ENCODE results near the gene ACACA.

The ACACA gene

DNA sequence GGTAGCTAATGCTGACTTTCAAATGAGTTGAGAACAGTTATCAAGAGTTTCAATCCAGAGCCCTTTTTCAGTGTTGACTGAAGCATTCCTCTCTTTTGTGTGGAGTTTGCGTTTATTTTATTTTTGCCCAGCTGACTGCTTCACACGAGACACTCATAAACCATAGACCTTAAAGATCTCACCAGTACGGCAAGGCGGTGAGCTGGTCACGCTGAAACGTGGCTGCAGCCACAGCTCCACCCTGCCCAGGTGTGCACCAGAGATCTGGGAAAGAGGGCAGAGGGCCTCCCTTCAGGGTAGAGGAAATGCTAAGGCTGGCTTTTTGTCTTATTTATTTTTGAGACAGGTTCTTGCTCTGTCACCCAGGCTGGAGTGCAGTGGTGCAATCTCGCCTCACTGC lies 345.7 kb downstream of the ACACA start:
- H3K4me2 ChIP-seq (ENCODE audit: low read length) = no peak overlapping the region
- no peaks in the 10 kb centered on the region for H3K9me3 ChIP-seq (ENCODE audit: control insufficient read depth, insufficient read depth, low read length)
- peaks cover 13% of the 10 kb centered on the region for H3K36me3 ChIP-seq (ENCODE audit: control insufficient read depth, low read length)
- H3K4me1 ChIP-seq (ENCODE audit: control insufficient read depth, low read length) = no peaks in the 10 kb centered on the region
- no peak overlapping the region for H3K27ac ChIP-seq (ENCODE audit: low read depth, low read length)
- no peaks in the 10 kb centered on the region for H4K20me1 ChIP-seq (ENCODE audit: control insufficient read depth, insufficient read depth, low read depth, low read length)
- H3K27me3 ChIP-seq (ENCODE audit: control insufficient read depth, low read length) = no peaks in the 10 kb centered on the region
- no peaks in the 10 kb centered on the region for H3K79me2 ChIP-seq (ENCODE audit: control insufficient read depth, low read length)
- no peaks in the 10 kb centered on the region for H3K9me2 ChIP-seq (replicated peaks; ENCODE audit: control insufficient read depth, low read length)
- H3K4me3 ChIP-seq (ENCODE audit: low read length) = no peak overlapping the region
- H3F3A ChIP-seq (ENCODE audit: control insufficient read depth, insufficient read depth) = peaks cover 3% of the 10 kb centered on the region
- TF ChIP-seq, protein P1, sequence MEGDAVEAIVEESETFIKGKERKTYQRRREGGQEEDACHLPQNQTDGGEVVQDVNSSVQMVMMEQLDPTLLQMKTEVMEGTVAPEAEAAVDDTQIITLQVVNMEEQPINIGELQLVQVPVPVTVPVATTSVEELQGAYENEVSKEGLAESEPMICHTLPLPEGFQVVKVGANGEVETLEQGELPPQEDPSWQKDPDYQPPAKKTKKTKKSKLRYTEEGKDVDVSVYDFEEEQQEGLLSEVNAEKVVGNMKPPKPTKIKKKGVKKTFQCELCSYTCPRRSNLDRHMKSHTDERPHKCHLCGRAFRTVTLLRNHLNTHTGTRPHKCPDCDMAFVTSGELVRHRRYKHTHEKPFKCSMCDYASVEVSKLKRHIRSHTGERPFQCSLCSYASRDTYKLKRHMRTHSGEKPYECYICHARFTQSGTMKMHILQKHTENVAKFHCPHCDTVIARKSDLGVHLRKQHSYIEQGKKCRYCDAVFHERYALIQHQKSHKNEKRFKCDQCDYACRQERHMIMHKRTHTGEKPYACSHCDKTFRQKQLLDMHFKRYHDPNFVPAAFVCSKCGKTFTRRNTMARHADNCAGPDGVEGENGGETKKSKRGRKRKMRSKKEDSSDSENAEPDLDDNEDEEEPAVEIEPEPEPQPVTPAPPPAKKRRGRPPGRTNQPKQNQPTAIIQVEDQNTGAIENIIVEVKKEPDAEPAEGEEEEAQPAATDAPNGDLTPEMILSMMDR (IDR thresholded peaks at IDR 0.05; ENCODE audit: low read depth, low read length, poor library complexity, severe bottlenecking) = no peak
- TF ChIP-seq EZH2phosphoT487 (IDR thresholded peaks at IDR 0.05; ENCODE audit: borderline replicate concordance, low read length) = no peak

DNA sequence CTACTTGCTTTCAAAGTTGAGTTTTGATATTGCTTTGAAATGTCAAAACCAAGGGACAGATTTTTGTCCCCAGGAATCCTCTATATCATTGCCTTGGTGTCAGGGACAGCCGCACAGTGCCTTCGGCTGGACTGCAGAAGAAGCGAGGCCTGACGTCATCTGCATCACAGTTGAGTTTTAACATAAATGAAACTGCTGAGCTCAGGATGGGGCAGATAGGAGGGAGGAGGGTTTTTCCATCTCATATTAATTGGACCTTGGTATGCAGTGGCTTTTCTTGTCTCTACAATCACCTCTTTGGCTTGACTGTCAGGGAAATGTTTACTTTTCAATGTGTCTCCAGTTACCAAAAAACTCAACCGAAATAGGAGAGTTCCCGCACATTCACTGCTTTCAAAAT lies 346.5 kb downstream of the ACACA start:
- no peaks in the 10 kb centered on the region for H4K20me1 ChIP-seq (ENCODE audit: control insufficient read depth, insufficient read depth, low read depth, low read length)
- H3K27me3 ChIP-seq (ENCODE audit: control insufficient read depth, low read length) = no peaks in the 10 kb centered on the region
- H3K9me2 ChIP-seq (replicated peaks; ENCODE audit: control insufficient read depth, low read length) = no peaks in the 10 kb centered on the region
- H3F3A ChIP-seq (ENCODE audit: control insufficient read depth, insufficient read depth) = peaks cover 3% of the 10 kb centered on the region
- no peaks in the 10 kb centered on the region for H3K79me2 ChIP-seq (ENCODE audit: control insufficient read depth, low read length)
- H3K4me1 ChIP-seq (ENCODE audit: control insufficient read depth, low read length) = no peaks in the 10 kb centered on the region
- H3K4me3 ChIP-seq (ENCODE audit: low read length) = no peak overlapping the region
- TF ChIP-seq, protein P1 (IDR thresholded peaks at IDR 0.05; ENCODE audit: low read depth, low read length, poor library complexity, severe bottlenecking) = no peak
- TF ChIP-seq EZH2phosphoT487 (IDR thresholded peaks at IDR 0.05; ENCODE audit: borderline replicate concordance, low read length) = no peak
- H3K36me3 ChIP-seq (ENCODE audit: control insufficient read depth, low read length) = peaks cover 13% of the 10 kb centered on the region
- no peaks in the 10 kb centered on the region for H3K9me3 ChIP-seq (ENCODE audit: control insufficient read depth, insufficient read depth, low read length)
- H3K4me2 ChIP-seq (ENCODE audit: low read length) = no peak overlapping the region
- H3K27ac ChIP-seq (ENCODE audit: low read depth, low read length) = no peak overlapping the region

DNA sequence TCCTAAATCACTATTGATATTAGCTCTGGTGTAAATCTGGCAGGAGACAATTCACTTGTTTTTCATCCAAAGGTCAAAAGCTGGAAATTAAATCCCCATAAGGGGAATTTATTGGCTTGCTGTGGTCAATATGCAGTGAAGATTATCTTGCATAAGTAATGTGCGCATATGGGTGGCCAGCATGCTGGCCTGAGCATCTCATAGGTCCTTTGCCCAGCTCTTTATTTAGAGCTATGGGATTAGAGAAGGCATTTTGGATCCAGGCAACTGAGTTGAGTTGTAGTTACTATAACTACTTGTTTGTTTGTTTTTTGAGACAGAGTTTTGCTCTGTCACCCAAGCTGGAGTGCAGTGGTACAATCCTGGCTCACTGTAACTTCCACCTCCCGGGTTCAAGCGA lies 347.1 kb downstream of the ACACA start:
- Histone ChIP-seq H3K4me2 (ENCODE audit: low read length) (no peak overlapping the region), H3K79me2 (ENCODE audit: control insufficient read depth, low read length) (no peaks in the 10 kb centered on the region), H3K27ac (ENCODE audit: low read depth, low read length) (no peak overlapping the region), H4K20me1 (ENCODE audit: control insufficient read depth, insufficient read depth, low read depth, low read length) (no peaks in the 10 kb centered on the region), H3K36me3 (ENCODE audit: control insufficient read depth, low read length) (peaks cover 16% of the 10 kb centered on the region), H3K9me2 (replicated peaks; ENCODE audit: control insufficient read depth, low read length) (no peaks in the 10 kb centered on the region), H3K4me3 (ENCODE audit: low read length) (no peak overlapping the region), H3F3A (ENCODE audit: control insufficient read depth, insufficient read depth) (peaks cover 3% of the 10 kb centered on the region), H3K9me3 (ENCODE audit: control insufficient read depth, insufficient read depth, low read length) (no peaks in the 10 kb centered on the region), H3K27me3 (ENCODE audit: control insufficient read depth, low read length) (no peaks in the 10 kb centered on the region), H3K4me1 (ENCODE audit: control insufficient read depth, low read length) (no peaks in the 10 kb centered on the region)
- no peak for TF ChIP-seq EZH2phosphoT487 (IDR thresholded peaks at IDR 0.05; ENCODE audit: borderline replicate concordance, low read length)
- TF ChIP-seq, protein P1 (IDR thresholded peaks at IDR 0.05; ENCODE audit: low read depth, low read length, poor library complexity, severe bottlenecking) = no peak

DNA sequence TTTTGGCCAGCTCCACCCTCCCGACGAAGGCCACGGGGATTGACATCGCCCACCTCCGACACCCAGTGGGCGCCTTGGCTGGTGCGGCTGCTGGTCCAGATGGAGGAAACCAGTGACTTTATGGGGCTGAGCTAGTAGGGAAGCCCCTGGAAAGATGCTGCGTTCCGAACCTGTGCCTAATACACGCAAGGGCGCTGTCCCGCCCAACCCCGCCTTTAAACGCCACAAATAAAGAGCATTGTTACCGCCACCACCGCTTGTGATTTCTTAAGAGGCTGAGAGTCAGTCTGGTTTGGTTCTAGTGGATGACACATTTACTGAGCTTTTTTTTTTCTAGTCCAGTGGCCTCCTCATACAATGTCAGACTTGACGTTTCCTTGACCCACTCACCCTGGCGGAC lies 350.0 kb downstream of the ACACA start:
- H3K9me3 ChIP-seq (ENCODE audit: control insufficient read depth, insufficient read depth, low read length) = no peaks in the 10 kb centered on the region
- H3K4me2 ChIP-seq (ENCODE audit: low read length) = no peak overlapping the region
- no peak for TF ChIP-seq EZH2phosphoT487 (IDR thresholded peaks at IDR 0.05; ENCODE audit: borderline replicate concordance, low read length)
- TF ChIP-seq, protein P1 (IDR thresholded peaks at IDR 0.05; ENCODE audit: low read depth, low read length, poor library complexity, severe bottlenecking) = no peak
- H3K36me3 ChIP-seq (ENCODE audit: control insufficient read depth, low read length) = peaks cover 27% of the 10 kb centered on the region
- no peaks in the 10 kb centered on the region for H3K4me1 ChIP-seq (ENCODE audit: control insufficient read depth, low read length)
- H3K79me2 ChIP-seq (ENCODE audit: control insufficient read depth, low read length) = no peaks in the 10 kb centered on the region
- no peaks in the 10 kb centered on the region for H3K9me2 ChIP-seq (replicated peaks; ENCODE audit: control insufficient read depth, low read length)
- no peak overlapping the region for H3K4me3 ChIP-seq (ENCODE audit: low read length)
- H3F3A ChIP-seq (ENCODE audit: control insufficient read depth, insufficient read depth) = peaks cover 3% of the 10 kb centered on the region
- H4K20me1 ChIP-seq (ENCODE audit: control insufficient read depth, insufficient read depth, low read depth, low read length) = no peaks in the 10 kb centered on the region
- H3K27ac ChIP-seq (ENCODE audit: low read depth, low read length) = no peak overlapping the region
- H3K27me3 ChIP-seq (ENCODE audit: control insufficient read depth, low read length) = no peaks in the 10 kb centered on the region

Data from DOHH2 (cell line).